IPS-18a (cell line): ENCODE data around the gene TSPEAR.
"Not testable (repeated sequence)": the region's sequence is repeated elsewhere in the genome, so short reads cannot be mapped to it uniquely, and the experiment has no call there.

Experiments used
- H3K27ac ChIP-seq: one replicate; pipeline ENCODE4 v1.5.1; 2013; ENCODE audit warnings: low read length
- H3K27me3 ChIP-seq: one replicate; pipeline ENCODE4 v1.6.1; 2013; ENCODE audit warnings: mild to moderate bottlenecking, low read length; ENCODE audit not compliant: control insufficient read depth, insufficient read depth
- H3K36me3 ChIP-seq: one replicate; pipeline ENCODE4 v1.6.1; 2013; ENCODE audit warnings: low read depth, low read length; ENCODE audit not compliant: control insufficient read depth
- H3K4me1 ChIP-seq: one replicate; pipeline ENCODE4 v1.6.1; 2013; ENCODE audit warnings: low read depth, low read length; ENCODE audit not compliant: control insufficient read depth
- H3K4me3 ChIP-seq: one replicate; pipeline ENCODE4 v1.5.1; 2013; ENCODE audit warnings: low read length
- H3K9ac ChIP-seq: one replicate; pipeline ENCODE4 v1.6.1; 2013; ENCODE audit warnings: mild to moderate bottlenecking, low read length, moderate library complexity
- H3K9me3 ChIP-seq: one replicate; pipeline ENCODE4 v1.6.1; 2013; ENCODE audit warnings: low read depth, low read length; ENCODE audit not compliant: control insufficient read depth

Gene TSPEAR

GRCh38 chr21:44484498-44485253 is 226.7 kb downstream of the TSPEAR start:
- no peak overlapping the region for H3K4me3 ChIP-seq
- no peaks in the 10 kb centered on the region for H3K36me3 ChIP-seq
- no peaks in the 10 kb centered on the region for H3K27me3 ChIP-seq
- H3K27ac ChIP-seq: no peak overlapping the region
- H3K4me1 ChIP-seq: peaks cover 7% of the 10 kb centered on the region
- no peak overlapping the region for H3K9ac ChIP-seq
- no peaks in the 10 kb centered on the region for H3K9me3 ChIP-seq

GRCh38 chr21:44483288-44484237 is 227.8 kb downstream of the TSPEAR start:
- no peak overlapping the region for H3K27ac ChIP-seq
- peaks cover 7% of the 10 kb centered on the region for H3K4me1 ChIP-seq
- no peaks in the 10 kb centered on the region for H3K27me3 ChIP-seq
- H3K36me3 ChIP-seq: no peaks in the 10 kb centered on the region
- H3K9me3 ChIP-seq: no peaks in the 10 kb centered on the region
- no peak overlapping the region for H3K4me3 ChIP-seq
- no peak overlapping the region for H3K9ac ChIP-seq

- peaks cover 7% of the 10 kb centered on the region for H3K4me1 ChIP-seq
- no peak overlapping the region for H3K9ac ChIP-seq
- H3K4me3 ChIP-seq: no peak overlapping the region
- H3K36me3 ChIP-seq: no peaks in the 10 kb centered on the region
- no peaks in the 10 kb centered on the region for H3K27me3 ChIP-seq
- H3K27ac ChIP-seq: no peak overlapping the region
- H3K9me3 ChIP-seq: no peaks in the 10 kb centered on the region
Measured at GRCh38 chr21:44482581-44483287, 228.6 kb downstream of the TSPEAR start.

- no peak overlapping the region for H3K27ac ChIP-seq
- H3K9me3 ChIP-seq: no peaks in the 10 kb centered on the region
- no peaks in the 10 kb centered on the region for H3K4me1 ChIP-seq
- no peak overlapping the region for H3K9ac ChIP-seq
- no peak overlapping the region for H3K4me3 ChIP-seq
- H3K27me3 ChIP-seq: no peaks in the 10 kb centered on the region
- no peaks in the 10 kb centered on the region for H3K36me3 ChIP-seq
Measured at GRCh38 chr21:44480200-44481053, 230.9 kb downstream of the TSPEAR start.

GRCh38 chr21:44479556-44480199 is 231.7 kb downstream of the TSPEAR start:
- not testable (repeated sequence) for H3K4me3 ChIP-seq, H3K27me3 ChIP-seq, H3K36me3 ChIP-seq, H3K9me3 ChIP-seq, H3K4me1 ChIP-seq, H3K9ac ChIP-seq, H3K27ac ChIP-seq

GRCh38 chr21:44478801-44479167 is 232.6 kb downstream of the TSPEAR start:
- no peaks in the 10 kb centered on the region for H3K27me3 ChIP-seq
- H3K9ac ChIP-seq: no peak overlapping the region
- no peaks in the 10 kb centered on the region for H3K4me1 ChIP-seq
- H3K4me3 ChIP-seq: no peak overlapping the region
- H3K27ac ChIP-seq: no peak overlapping the region
- no peaks in the 10 kb centered on the region for H3K9me3 ChIP-seq
- H3K36me3 ChIP-seq: no peaks in the 10 kb centered on the region

GRCh38 chr21:44478124-44478800 is 233.1 kb downstream of the TSPEAR start:
- Histone ChIP-seq H3K27me3 (no peaks in the 10 kb centered on the region), H3K27ac (no peak overlapping the region), H3K4me1 (no peaks in the 10 kb centered on the region), H3K9ac (no peak overlapping the region), H3K36me3 (no peaks in the 10 kb centered on the region), H3K9me3 (no peaks in the 10 kb centered on the region), H3K4me3 (no peak overlapping the region)

- H3K4me1 ChIP-seq: no peaks in the 10 kb centered on the region
- H3K27ac ChIP-seq: no peak overlapping the region
- H3K9ac ChIP-seq: no peak overlapping the region
- H3K27me3 ChIP-seq: no peaks in the 10 kb centered on the region
- no peak overlapping the region for H3K4me3 ChIP-seq
- no peaks in the 10 kb centered on the region for H3K36me3 ChIP-seq
- H3K9me3 ChIP-seq: no peaks in the 10 kb centered on the region
Measured at GRCh38 chr21:44477712-44478111, 233.7 kb downstream of the TSPEAR start.

- H3K9me3 ChIP-seq: no peaks in the 10 kb centered on the region
- H3K4me1 ChIP-seq: no peaks in the 10 kb centered on the region
- H3K27me3 ChIP-seq: no peaks in the 10 kb centered on the region
- H3K4me3 ChIP-seq: no peak overlapping the region
- H3K9ac ChIP-seq: no peak overlapping the region
- no peaks in the 10 kb centered on the region for H3K36me3 ChIP-seq
- H3K27ac ChIP-seq: no peak overlapping the region
Measured at GRCh38 chr21:44477131-44477530, 234.2 kb downstream of the TSPEAR start.

GRCh38 chr21:44475266-44475845 is 236.0 kb downstream of the TSPEAR start:
- H3K27me3 ChIP-seq: no peaks in the 10 kb centered on the region
- no peak overlapping the region for H3K27ac ChIP-seq
- H3K9me3 ChIP-seq: no peaks in the 10 kb centered on the region
- peaks cover 4% of the 10 kb centered on the region for H3K4me1 ChIP-seq
- no peak overlapping the region for H3K4me3 ChIP-seq
- H3K36me3 ChIP-seq: no peaks in the 10 kb centered on the region
- no peak overlapping the region for H3K9ac ChIP-seq
